Stimulated activated CD4-positive, alpha-beta T cell treated with anti-CD3 and anti-CD28 coated beads, Interleukin-4, amount 100 ng/mL, for 24 hours (primary cell): ENCODE data around the gene RNF183.

ENCODE experiments used
- DNase-seq: peaks from one replicate; pipeline ENCODE4 v3.0.0-alpha.2; 2020

Gene RNF183

DNA sequence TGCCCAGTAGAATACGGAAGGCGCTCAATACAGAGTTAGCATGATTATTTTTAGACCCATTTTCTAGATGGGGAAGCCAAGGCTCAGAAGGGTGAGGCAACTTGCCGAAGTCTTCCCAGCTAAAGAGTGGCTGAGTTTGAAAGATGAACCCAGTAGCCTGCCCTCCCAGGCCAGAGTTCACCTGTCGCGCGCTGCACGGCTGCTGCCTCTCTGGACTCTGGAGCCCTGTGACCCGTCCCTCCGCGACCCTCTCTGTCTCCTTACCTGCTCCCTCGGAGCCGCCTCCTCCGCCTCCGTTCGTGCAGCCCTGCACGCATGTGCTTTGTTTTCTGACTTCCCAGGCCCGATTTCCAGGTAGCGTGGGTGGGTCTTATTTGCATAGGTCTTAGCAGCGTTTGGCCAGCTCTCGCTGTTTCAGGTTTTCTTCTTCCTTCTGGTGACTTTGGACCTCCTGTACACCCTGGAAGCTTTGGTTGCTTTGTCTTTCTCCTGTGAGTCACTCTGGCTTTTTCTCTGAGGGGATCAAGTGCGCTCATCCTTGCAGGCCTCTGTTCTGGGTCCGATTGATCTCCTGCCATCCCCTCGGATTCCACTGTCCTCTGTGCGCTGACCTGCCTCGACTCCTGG is at the start of gene RNF183:
Gene RNF183, minus strand, starts transcription at position 585 of the 627 bp plus-strand sequence. CDS start 5,192 bp downstream, outside the sequence.
- no peak for DNase-seq

DNA sequence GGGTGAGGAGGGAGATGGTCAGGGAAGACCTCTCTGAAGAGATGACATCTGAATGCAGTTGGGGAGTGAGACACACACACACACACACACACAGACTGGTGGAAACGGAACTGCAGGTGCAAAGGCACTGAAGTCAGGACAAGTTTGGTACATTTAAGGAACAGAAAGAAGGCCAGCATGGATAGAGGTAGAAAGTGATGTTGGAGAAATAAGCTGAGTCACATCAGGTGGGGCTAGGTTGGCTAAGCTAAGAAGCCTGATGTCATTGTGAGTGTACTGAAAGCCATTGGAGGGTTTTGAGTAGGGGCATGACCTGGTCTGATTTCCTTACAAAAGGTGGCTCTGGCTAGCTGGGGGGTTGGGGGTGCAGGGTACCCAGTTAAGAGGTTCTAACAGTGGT is 49.2 kb upstream of the RNF183 start:
- DNase-seq = no peak

DNA sequence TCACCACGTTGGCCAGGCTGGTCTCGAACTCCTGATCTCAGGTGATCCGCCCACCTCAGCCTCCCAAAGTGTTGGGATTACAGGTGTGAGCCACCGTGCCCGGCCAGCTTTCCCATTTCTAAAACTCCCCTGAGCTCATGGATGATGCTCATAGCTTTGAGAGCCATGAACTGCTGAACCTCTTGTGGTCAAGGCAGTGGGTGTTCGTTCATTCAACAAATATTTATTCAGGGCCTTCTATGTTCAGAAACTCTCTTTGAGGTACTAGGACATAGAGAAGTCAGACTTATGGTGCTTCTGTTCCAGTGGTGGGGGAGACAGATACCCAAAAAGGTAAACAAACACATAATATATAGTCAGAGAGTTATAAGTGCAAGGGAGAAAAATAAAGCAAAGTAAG is 48.8 kb upstream of the RNF183 start:
- DNase-seq = no peak

- DNase-seq = peak; percentile 23
These were observed 47.8 kb upstream of the RNF183 start for GRCh38 chr9:113350937-113351336.

- DNase-seq = no peak
These were observed 47.0 kb upstream of the RNF183 start for GRCh38 chr9:113350107-113350661.

DNA sequence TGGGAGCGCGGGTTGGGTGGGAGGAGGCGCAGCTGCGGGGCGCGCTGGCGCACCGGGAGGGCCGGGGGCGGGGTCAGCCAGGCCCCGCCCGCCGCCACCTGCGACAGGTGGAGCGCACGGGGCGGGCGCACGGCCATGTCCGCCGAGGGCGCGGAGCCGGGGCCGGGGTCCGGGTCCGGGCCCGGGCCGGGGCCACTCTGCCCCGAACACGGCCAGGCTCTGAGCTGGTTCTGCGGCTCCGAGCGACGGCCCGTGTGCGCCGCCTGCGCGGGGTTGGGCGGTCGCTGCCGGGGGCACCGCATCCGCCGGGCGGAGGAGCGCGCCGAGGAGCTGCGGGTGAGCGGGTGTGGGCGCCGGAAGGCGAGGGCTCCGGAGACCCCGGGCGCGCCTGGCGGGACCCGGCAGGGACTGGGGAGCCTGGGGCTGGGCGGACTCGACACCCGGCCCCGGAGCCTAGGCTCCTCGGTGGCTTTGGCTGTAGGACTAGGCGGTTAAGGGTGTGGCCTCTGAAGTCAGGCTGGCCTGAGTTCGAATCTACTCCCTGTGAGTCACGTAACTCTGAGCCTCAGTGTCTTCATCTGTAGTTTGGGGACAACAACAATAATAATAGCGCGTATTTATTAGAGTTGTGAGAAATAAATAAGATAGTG is 46.4 kb upstream of the RNF183 start, which contains the start of gene BSPRY:
Gene BSPRY, plus strand, starts transcription at position 97 of the 650 bp plus-strand sequence. Its CDS starts 39 bp downstream, at position 136.
- no peak for DNase-seq

DNA sequence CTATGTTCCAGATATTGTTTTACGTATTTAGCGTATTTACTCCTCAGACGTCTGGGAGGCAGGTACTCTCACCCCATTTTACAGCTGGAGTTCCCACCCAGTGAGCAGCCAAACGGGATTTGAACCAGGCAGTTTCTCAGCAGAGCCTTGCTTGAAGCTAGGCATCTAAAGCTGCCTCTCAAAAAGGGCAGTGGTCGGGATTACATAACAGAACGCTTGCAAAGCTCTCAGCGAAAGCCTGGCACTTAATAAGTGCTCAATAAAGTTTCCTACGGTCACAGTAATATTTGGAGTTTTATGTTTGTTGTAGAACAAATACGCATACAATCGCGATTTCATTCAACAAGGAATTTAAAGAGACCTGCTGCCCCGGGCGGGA is 45.9 kb upstream of the RNF183 start:
- DNase-seq = no peak

GRCh38 chr9:113348437-113348836 is 45.3 kb upstream of the RNF183 start:
- no peak for DNase-seq

DNA sequence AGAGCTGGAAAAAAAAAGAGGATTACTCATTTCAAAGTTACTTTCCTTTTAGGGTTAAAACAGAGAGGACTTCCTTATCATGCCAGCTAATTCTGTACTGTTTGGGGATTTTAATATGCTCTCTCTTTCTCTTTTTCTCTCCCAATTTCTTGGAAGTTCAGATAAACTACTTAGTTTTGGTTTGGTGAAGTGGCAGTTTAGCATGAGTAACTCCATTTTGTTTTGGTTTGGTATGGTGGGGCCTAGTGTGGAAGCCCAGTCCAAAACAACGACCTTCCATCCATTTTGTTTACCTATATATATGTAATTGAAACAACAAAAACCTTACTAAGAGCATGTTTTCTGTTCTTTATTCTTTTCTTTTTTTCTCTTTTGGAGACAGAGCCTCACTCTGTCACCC is 42.5 kb upstream of the RNF183 start:
- DNase-seq = no peak

GRCh38 chr9:113345190-113345589 is 42.0 kb upstream of the RNF183 start:
- no peak for DNase-seq

DNA sequence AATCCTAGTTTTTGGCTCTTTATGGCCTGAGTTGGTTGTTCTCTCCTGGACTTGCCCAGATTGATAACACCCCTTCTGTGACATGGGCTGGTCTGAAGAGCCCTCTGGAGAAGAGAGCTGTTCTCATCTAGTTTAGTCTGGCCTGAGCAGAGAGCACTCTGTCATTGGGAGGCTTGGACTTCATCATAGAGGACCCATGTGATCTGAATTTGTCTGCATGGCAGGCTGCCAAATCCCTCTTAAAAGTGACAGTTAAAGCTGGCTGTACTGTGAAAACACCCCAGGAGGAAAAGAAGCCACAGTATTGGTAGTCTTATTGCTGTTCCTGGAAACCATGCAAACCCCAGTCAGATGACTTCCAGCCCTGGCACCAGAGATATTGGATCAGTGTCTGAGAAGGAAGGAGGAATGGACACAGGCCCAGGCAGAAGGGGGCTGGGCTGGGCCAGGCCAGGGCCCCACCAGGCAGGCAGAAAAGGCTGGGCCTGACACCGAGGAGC is 40.6 kb upstream of the RNF183 start:
- no peak for DNase-seq

DNA sequence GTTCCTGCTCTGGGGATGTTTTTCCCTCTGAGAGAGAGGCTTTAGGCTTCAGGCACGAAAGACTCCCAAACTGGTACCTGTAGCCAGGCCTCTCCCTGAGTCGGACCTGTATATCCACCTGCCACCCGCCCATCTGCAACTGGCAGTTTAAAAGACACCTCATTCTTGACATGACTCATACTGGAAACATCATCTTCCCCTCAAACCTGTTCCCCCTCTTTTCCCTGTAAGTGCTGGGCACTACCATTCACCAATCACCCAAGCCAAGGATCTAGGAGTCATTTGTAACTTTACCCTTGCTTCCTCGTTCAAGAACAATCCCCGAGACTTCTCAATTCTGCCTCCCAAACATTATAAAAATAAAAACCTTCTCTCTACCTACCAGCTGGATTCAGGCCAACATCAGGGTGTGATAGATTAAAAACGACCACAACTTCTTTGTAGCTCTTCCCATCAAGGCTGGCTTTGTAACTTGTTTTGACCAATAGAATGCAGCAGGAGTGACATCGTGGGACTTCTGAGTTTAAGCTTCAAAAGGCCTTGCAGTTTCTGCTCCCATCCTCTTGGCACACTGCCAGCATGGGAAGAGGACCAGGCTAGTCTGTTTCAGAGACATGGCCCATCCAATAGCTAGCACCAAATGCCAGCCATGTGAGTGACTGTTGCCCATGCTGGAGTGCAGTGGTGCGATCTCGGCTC is 38.7 kb upstream of the RNF183 start:
- no peak for DNase-seq

- DNase-seq = peak; percentile 83
These were observed 37.0 kb upstream of the RNF183 start, which contains the start of gene WDR31 for GRCh38 chr9:113340011-113340699. TSS of gene WDR31 (minus strand) at chr9:113340275. CDS start at chr9:113332022, 8,253 bp downstream.

GRCh38 chr9:113337714-113338113 is 34.5 kb upstream of the RNF183 start:
- DNase-seq = no peak

- DNase-seq = no peak
These were observed 28.6 kb upstream of the RNF183 start for GRCh38 chr9:113331780-113332179.

- DNase-seq = no peak
These were observed 25.0 kb upstream of the RNF183 start for GRCh38 chr9:113328045-113328782.

DNA sequence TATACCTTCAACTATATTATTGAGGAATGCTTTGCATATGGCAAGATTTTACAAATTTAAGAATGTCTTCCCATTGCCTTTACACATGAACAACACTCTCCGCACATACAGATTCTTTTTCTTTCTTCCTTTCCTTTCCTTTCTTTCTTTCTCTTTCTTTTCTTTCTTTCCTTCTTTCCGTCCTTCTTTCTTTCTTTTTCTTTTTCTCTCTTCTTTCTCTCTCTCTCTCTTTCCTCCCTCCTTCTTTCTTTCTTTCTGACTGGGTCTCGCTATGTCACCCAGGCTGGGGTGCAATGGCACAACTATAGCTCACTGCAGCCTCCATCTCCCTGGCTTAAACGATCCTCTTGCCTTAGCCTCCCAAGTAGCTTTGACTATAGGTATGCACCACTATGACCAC is 23.1 kb upstream of the RNF183 start:
- no peak for DNase-seq

DNA sequence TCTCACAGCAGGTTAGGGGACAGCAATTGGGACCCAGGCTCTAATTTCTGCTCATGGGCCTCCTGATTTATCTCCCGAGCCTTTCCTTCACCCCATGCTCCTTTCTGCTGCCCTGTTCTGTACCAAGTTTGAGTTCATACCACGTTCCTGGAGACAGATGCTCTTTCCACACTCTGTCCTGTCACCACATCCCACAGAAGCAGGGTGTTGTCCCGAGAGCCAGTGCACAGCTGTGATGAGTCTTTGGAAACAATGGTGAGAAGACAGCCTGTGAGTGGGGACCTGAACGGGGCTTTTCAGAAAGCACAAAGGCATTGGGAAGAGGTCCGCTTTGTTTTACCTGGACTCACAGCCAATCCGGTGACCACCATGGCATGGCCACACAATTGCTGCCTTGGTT is 19.5 kb upstream of the RNF183 start:
- DNase-seq = no peak

- DNase-seq = no peak
These were observed 16.9 kb upstream of the RNF183 start for GRCh38 chr9:113320051-113320450.

GRCh38 chr9:113319054-113319453 is 15.9 kb upstream of the RNF183 start:
- DNase-seq = no peak

DNA sequence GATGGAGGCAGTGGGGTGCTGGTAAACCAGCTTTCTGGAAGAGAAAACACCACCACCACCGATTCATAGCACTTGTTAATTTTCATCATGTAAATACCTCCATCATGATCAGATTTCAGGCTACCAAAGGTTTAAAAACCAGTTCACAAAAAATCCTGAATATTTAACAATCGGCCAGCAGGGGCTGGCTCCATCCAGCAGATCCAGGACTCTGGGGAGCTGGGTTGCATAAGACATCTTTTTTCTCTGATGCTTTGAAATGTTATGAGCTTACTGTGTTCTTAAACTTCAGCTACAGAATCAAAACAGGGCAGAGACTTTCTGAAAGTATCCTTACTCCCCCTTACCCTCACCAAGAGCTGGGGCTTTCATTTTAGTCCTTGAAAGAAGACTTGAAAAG is 14.6 kb upstream of the RNF183 start:
- no peak for DNase-seq

DNA sequence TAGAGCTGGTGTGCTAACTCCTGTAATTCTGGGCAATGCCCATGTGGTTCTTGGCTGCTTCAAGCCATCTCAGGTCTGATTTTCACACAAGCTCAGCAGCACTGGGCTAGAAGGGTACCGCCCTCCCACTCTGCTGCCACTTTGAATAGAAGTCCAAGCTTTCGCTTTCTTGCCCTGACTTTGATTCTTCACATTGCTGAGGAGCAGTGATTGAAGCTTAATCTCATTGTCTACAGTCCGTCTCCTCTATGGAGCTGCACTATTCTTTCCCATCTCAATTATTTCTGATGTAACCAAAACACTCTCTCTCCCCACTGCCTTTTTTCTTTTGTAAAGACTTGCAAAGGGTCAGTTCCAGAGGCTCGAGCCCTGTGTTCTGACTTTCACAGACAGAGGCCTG is 12.9 kb upstream of the RNF183 start:
- no peak for DNase-seq
